ENCODE results near the gene AUTS2.

AUTS2 gene

GRCh38 chr7:69790977-69791724 lies 192.9 kb downstream of the AUTS2 start:
- no peak overlapping the region for H3K4me3 ChIP-seq (ENCODE audit: low read depth, low read length)
- TF ChIP-seq CTCF (IDR thresholded peaks at IDR 0.05; ENCODE audit: low read depth, low read length, missing control alignments), result no peak
- no peak for DNase-seq (ENCODE audit: low read depth)
- in situ Hi-C loops (cut with HindIII; ENCODE audit: low sequenced_read_pairs), result no loop called here

GRCh38 chr7:69791739-69792138 lies 193.5 kb downstream of the AUTS2 start:
- in situ Hi-C loops (cut with HindIII; ENCODE audit: low sequenced_read_pairs), result no loop called here
- no peak overlapping the region for H3K4me3 ChIP-seq (ENCODE audit: low read depth, low read length)
- DNase-seq (ENCODE audit: low read depth), result no peak
- TF ChIP-seq CTCF (IDR thresholded peaks at IDR 0.05; ENCODE audit: low read depth, low read length, missing control alignments), result no peak

- no peak overlapping the region for H3K4me3 ChIP-seq (ENCODE audit: low read depth, low read length)
- TF ChIP-seq CTCF (IDR thresholded peaks at IDR 0.05; ENCODE audit: low read depth, low read length, missing control alignments), result no peak
- DNase-seq (ENCODE audit: low read depth), result no peak
- in situ Hi-C loops (cut with HindIII; ENCODE audit: low sequenced_read_pairs), result no loop called here
These were observed 197.7 kb downstream of the AUTS2 start for GRCh38 chr7:69795932-69796331.

- no peak for DNase-seq (ENCODE audit: low read depth)
- no peak overlapping the region for H3K4me3 ChIP-seq (ENCODE audit: low read depth, low read length)
- in situ Hi-C loops (cut with HindIII; ENCODE audit: low sequenced_read_pairs), result no loop called here
- no peak for TF ChIP-seq CTCF (IDR thresholded peaks at IDR 0.05; ENCODE audit: low read depth, low read length, missing control alignments)
These were observed 198.1 kb downstream of the AUTS2 start for GRCh38 chr7:69796416-69796815.

GRCh38 chr7:69799048-69799697 lies 200.9 kb downstream of the AUTS2 start:
- DNase-seq (ENCODE audit: low read depth), result no peak
- no peak overlapping the region for H3K4me3 ChIP-seq (ENCODE audit: low read depth, low read length)
- in situ Hi-C loops (cut with HindIII; ENCODE audit: low sequenced_read_pairs), result no loop called here
- TF ChIP-seq CTCF (IDR thresholded peaks at IDR 0.05; ENCODE audit: low read depth, low read length, missing control alignments), result no peak

- in situ Hi-C loops (cut with HindIII; ENCODE audit: low sequenced_read_pairs), result no loop called here
- H3K4me3 ChIP-seq (ENCODE audit: low read depth, low read length), result no peak overlapping the region
- no peak for TF ChIP-seq CTCF (IDR thresholded peaks at IDR 0.05; ENCODE audit: low read depth, low read length, missing control alignments)
- no peak for DNase-seq (ENCODE audit: low read depth)
These were observed 201.7 kb downstream of the AUTS2 start for GRCh38 chr7:69799990-69800389.
